ENCODE data around the gene CASP6.

Gene CASP6

DNA sequence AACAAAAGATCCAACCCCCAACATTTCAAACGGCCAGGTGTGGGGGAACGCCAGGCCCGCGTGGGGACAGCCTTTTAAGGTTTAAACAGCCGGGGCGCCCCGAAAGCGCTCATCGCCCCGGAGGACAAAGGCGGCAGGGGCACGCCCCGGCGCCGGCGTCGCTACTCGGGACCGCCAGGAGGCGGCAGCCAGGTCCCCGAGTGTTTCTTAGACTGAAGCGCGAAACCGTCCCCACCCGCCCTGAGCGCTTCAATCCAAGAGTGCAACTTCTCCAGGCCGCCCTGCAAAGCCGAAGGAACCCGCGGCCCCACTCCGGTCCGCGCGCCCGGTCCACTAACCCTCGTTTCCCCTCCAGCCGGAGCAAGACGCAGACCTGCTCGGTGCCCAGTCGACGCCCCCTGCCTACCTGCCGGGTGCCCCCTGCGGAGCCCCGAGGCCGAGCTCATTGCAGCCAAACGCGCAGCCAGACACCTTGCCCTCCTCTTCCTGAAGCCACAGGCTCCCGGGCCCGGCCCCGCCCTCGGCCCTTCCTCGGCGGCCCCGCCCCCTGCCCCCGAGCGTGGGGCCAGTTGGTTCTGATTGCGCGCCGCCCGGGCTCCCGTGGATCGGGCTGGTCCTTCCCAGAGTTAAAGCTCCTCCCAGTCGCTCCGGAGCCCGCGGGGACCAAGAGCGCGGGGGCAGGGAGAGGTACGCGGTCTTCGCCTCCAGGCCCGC is at the start of gene CASP6:
Gene CASP6, minus strand, starts transcription at position 496 of the 714 bp plus-strand sequence. Its CDS starts 50 bp downstream, at position 446.
- Histone ChIP-seq H3K27me3 (replicated peaks; ENCODE audit: insufficient read depth, low read length) (no peaks in the 10 kb centered on the region), H3K27ac (ENCODE audit: low read length) (peak within 1 kb of the TSS; percentile 60; the same call in 1 of the 2 replicates), H3F3A (ENCODE audit: insufficient read depth, low read length) (peaks cover 15% of the 10 kb centered on the region), H4K20me1 (ENCODE audit: insufficient read depth, low read length) (no peaks in the 10 kb centered on the region), H3K4me3 (ENCODE audit: low read length) (peak within 1 kb of the TSS; percentile 86), H3K36me3 (replicated peaks; ENCODE audit: insufficient read depth, low read length) (no peaks in the 10 kb centered on the region), H3K9me2 (replicated peaks; ENCODE audit: insufficient read depth, low read length) (no peaks in the 10 kb centered on the region), H3K4me2 (ENCODE audit: low read depth, low read length) (peak within 1 kb of the TSS; percentile 75; the same call in 1 of the 2 replicates), H3K79me2 (ENCODE audit: low read length) (peaks cover 19% of the 10 kb centered on the region), H3K9me3 (replicated peaks; ENCODE audit: insufficient read depth, low read length) (no peaks in the 10 kb centered on the region), H3K4me1 (ENCODE audit: low read length) (peaks cover 6% of the 10 kb centered on the region; the same call in 1 of the 2 replicates), H2AFZ (ENCODE audit: low read length) (peak within 1 kb of the TSS; percentile 94), H3K9ac (ENCODE audit: low read length) (peak within 1 kb of the TSS; percentile 51; the same call in 1 of the 2 replicates)
- no peak for TF ChIP-seq EZH2phosphoT487 (IDR thresholded peaks at IDR 0.05; ENCODE audit: low read length)
- TF ChIP-seq, protein P1, sequence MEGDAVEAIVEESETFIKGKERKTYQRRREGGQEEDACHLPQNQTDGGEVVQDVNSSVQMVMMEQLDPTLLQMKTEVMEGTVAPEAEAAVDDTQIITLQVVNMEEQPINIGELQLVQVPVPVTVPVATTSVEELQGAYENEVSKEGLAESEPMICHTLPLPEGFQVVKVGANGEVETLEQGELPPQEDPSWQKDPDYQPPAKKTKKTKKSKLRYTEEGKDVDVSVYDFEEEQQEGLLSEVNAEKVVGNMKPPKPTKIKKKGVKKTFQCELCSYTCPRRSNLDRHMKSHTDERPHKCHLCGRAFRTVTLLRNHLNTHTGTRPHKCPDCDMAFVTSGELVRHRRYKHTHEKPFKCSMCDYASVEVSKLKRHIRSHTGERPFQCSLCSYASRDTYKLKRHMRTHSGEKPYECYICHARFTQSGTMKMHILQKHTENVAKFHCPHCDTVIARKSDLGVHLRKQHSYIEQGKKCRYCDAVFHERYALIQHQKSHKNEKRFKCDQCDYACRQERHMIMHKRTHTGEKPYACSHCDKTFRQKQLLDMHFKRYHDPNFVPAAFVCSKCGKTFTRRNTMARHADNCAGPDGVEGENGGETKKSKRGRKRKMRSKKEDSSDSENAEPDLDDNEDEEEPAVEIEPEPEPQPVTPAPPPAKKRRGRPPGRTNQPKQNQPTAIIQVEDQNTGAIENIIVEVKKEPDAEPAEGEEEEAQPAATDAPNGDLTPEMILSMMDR (IDR thresholded peaks at IDR 0.05; ENCODE audit: low read length), result peak; percentile 59
- peak; percentile 84 for DNase-seq

DNA sequence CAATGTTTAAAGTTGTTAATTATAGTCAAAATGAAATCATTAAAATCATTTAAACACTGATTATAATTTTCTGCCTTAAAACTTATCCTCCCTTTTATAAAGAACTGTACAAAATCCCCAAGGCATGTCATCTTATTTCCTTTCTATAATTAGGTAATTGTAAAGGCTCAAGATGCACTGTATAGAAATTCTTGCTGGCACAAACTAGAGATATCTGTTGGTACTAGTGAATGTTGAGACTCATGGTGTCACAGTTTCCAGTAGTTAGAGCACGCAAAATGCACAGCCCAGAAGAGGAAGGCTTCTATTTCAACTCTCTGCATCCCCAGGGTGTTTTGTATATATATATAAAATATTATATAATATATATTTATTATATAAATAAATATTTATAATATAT is 49.3 kb upstream of the CASP6 start:
- Histone ChIP-seq H3K4me2 (ENCODE audit: low read depth, low read length) (no peak overlapping the region), H3K27me3 (replicated peaks; ENCODE audit: insufficient read depth, low read length) (no peaks in the 10 kb centered on the region), H3K9me2 (replicated peaks; ENCODE audit: insufficient read depth, low read length) (no peaks in the 10 kb centered on the region), H3F3A (ENCODE audit: insufficient read depth, low read length) (no peaks in the 10 kb centered on the region), H3K9me3 (replicated peaks; ENCODE audit: insufficient read depth, low read length) (no peaks in the 10 kb centered on the region), H3K27ac (ENCODE audit: low read length) (no peak overlapping the region), H3K4me3 (ENCODE audit: low read length) (no peak overlapping the region), H4K20me1 (ENCODE audit: insufficient read depth, low read length) (no peaks in the 10 kb centered on the region), H3K36me3 (replicated peaks; ENCODE audit: insufficient read depth, low read length) (no peaks in the 10 kb centered on the region), H3K79me2 (ENCODE audit: low read length) (no peaks in the 10 kb centered on the region), H2AFZ (ENCODE audit: low read length) (no peak overlapping the region), H3K9ac (ENCODE audit: low read length) (no peak overlapping the region), H3K4me1 (ENCODE audit: low read length) (no peaks in the 10 kb centered on the region)
- no peak for DNase-seq
- TF ChIP-seq, protein P1 (IDR thresholded peaks at IDR 0.05; ENCODE audit: low read length), result no peak
- TF ChIP-seq EZH2 (optimal IDR thresholded peaks at IDR 0.05; ENCODE audit: low read depth, low read length) (no peak), EZH2phosphoT487 (IDR thresholded peaks at IDR 0.05; ENCODE audit: low read length) (no peak)

DNA sequence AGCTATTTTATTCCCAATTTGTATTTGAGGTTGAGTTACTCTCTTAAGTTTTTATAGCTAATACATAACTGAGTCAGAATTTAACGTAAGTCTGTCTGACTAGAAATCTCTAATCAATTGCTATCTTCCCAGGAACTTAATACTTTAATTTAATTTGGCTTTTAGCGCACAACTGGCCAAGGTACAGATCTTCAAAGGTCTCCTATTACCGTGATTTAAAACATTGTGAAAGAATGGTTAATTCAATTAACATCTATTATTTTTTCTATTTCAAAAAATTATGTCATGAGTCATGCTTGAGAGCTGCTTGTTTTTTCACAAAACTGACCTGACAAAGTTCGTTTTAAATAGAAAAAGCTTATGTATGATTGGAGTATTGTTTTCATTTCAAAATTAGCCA is 48.6 kb upstream of the CASP6 start:
- no peaks in the 10 kb centered on the region for H3K36me3 ChIP-seq (replicated peaks; ENCODE audit: insufficient read depth, low read length)
- no peak overlapping the region for H3K27ac ChIP-seq (ENCODE audit: low read length)
- H3K9me3 ChIP-seq (replicated peaks; ENCODE audit: insufficient read depth, low read length), result no peaks in the 10 kb centered on the region
- H2AFZ ChIP-seq (ENCODE audit: low read length), result no peak overlapping the region
- H4K20me1 ChIP-seq (ENCODE audit: insufficient read depth, low read length), result no peaks in the 10 kb centered on the region
- H3K4me2 ChIP-seq (ENCODE audit: low read depth, low read length), result no peak overlapping the region
- H3K9ac ChIP-seq (ENCODE audit: low read length), result no peak overlapping the region
- no peaks in the 10 kb centered on the region for H3K79me2 ChIP-seq (ENCODE audit: low read length)
- no peak for DNase-seq
- H3K9me2 ChIP-seq (replicated peaks; ENCODE audit: insufficient read depth, low read length), result no peaks in the 10 kb centered on the region
- no peaks in the 10 kb centered on the region for H3K27me3 ChIP-seq (replicated peaks; ENCODE audit: insufficient read depth, low read length)
- no peaks in the 10 kb centered on the region for H3F3A ChIP-seq (ENCODE audit: insufficient read depth, low read length)
- no peak overlapping the region for H3K4me3 ChIP-seq (ENCODE audit: low read length)
- TF ChIP-seq EZH2 (optimal IDR thresholded peaks at IDR 0.05; ENCODE audit: low read depth, low read length) (no peak), EZH2phosphoT487 (IDR thresholded peaks at IDR 0.05; ENCODE audit: low read length) (no peak)
- TF ChIP-seq, protein P1 (IDR thresholded peaks at IDR 0.05; ENCODE audit: low read length), result no peak
- no peaks in the 10 kb centered on the region for H3K4me1 ChIP-seq (ENCODE audit: low read length)
